HG03064 (cell line): ENCODE results near the gene SLC2A4.
"Not testable (repeated sequence)": the region's sequence is repeated elsewhere in the genome, so short reads cannot be mapped to it uniquely, and the experiment has no call there.

Experiments
- ATAC-seq: cut with Tn5 transposase; IDR thresholded peaks from one replicate; pipeline ENCODE4 v1.9.1; 2021; ENCODE audit warnings: low read depth; ENCODE audit not compliant: unreplicated experiment

The SLC2A4 gene

GRCh38 chr17:7337600-7337999 is 56.1 kb downstream of the SLC2A4 start:
- ATAC-seq: not testable (repeated sequence)
